ENCODE results near the gene XPO6.

DNA sequence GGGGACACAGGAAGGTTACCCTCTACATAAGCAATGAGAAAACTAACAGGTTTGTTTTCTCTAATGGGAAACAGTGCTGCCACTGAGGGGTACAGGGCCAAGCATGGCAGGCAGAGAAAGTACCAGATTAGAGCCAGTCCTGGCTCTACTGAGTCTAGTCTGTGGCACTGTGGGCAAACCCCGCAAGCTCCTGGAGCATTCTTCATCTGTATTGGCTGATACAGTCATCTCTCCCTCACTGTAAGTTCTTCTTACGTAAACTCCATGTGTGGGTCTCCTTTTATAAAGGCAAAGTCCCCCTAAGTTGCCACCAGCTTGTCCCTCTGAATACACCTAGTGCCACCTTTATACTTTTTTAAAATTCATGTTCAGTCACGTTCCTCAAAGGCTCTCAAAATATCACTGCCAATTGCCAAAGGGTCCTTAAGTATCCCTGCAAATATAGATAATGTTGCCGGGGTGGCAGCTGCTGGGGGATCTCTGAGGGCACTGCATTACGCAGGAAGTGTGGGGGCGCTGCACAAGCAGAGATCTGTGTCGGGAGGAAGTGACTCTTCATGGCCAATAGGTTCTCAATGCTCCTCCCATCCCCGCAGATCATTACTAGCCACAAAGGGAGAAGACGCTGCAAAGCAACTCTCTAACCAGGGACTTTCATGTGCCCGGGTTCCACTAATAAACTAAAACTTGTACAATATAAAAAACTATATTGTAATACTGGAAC is 18.8 kb downstream of the XPO6 start:
- TF ChIP-seq SIN3A (IDR thresholded peaks at IDR 0.05; ENCODE audit: borderline replicate concordance, low read depth, low read length) (no peak), CTCF (IDR thresholded peaks at IDR 0.05) (no peak), ELF1 (IDR thresholded peaks at IDR 0.05) (no peak), GABPA (IDR thresholded peaks at IDR 0.05; ENCODE audit: low read depth) (no peak), FOXM1 (IDR thresholded peaks at IDR 0.05; ENCODE audit: low read depth) (no peak), MXI1 (IDR thresholded peaks at IDR 0.05; ENCODE audit: low read depth, low read length) (no peak), TCF12 (IDR thresholded peaks at IDR 0.05) (no peak), RAD21 (IDR thresholded peaks at IDR 0.05; ENCODE audit: low read length) (no peak)
- TF ChIP-seq, protein P1, sequence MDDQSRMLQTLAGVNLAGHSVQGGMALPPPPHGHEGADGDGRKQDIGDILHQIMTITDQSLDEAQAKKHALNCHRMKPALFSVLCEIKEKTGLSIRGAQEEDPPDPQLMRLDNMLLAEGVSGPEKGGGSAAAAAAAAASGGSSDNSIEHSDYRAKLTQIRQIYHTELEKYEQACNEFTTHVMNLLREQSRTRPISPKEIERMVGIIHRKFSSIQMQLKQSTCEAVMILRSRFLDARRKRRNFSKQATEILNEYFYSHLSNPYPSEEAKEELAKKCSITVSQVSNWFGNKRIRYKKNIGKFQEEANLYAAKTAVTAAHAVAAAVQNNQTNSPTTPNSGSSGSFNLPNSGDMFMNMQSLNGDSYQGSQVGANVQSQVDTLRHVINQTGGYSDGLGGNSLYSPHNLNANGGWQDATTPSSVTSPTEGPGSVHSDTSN (IDR thresholded peaks at IDR 0.05) = no peak
- TF ChIP-seq, protein P2, sequence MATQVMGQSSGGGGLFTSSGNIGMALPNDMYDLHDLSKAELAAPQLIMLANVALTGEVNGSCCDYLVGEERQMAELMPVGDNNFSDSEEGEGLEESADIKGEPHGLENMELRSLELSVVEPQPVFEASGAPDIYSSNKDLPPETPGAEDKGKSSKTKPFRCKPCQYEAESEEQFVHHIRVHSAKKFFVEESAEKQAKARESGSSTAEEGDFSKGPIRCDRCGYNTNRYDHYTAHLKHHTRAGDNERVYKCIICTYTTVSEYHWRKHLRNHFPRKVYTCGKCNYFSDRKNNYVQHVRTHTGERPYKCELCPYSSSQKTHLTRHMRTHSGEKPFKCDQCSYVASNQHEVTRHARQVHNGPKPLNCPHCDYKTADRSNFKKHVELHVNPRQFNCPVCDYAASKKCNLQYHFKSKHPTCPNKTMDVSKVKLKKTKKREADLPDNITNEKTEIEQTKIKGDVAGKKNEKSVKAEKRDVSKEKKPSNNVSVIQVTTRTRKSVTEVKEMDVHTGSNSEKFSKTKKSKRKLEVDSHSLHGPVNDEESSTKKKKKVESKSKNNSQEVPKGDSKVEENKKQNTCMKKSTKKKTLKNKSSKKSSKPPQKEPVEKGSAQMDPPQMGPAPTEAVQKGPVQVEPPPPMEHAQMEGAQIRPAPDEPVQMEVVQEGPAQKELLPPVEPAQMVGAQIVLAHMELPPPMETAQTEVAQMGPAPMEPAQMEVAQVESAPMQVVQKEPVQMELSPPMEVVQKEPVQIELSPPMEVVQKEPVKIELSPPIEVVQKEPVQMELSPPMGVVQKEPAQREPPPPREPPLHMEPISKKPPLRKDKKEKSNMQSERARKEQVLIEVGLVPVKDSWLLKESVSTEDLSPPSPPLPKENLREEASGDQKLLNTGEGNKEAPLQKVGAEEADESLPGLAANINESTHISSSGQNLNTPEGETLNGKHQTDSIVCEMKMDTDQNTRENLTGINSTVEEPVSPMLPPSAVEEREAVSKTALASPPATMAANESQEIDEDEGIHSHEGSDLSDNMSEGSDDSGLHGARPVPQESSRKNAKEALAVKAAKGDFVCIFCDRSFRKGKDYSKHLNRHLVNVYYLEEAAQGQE (IDR thresholded peaks at IDR 0.05; ENCODE audit: low read depth, low read length) = no peak
